Measurements from ENCODE around the gene ACBD4.

Gene ACBD4

GRCh38 chr17:45170280-45170930 lies 34.9 kb downstream of the ACBD4 start:
- peaks cover 11% of the 10 kb centered on the region for H3K36me3 ChIP-seq
- H3K27ac ChIP-seq: no peak overlapping the region
- H3K4me3 ChIP-seq (ENCODE audit: low read depth, low read length): no peak overlapping the region
- no peaks in the 10 kb centered on the region for H3K9me3 ChIP-seq (ENCODE audit: severe bottlenecking)
- no peak for DNase-seq
- H3K27me3 ChIP-seq (ENCODE audit: insufficient read depth, low read depth, severe bottlenecking): no peaks in the 10 kb centered on the region
- no peak for TF ChIP-seq CTCF (IDR thresholded peaks at IDR 0.05; ENCODE audit: low read depth, low read length)

- Histone ChIP-seq H3K27ac (peak overlapping the region; percentile 34), H3K9me3 (ENCODE audit: severe bottlenecking) (no peaks in the 10 kb centered on the region), H3K27me3 (ENCODE audit: insufficient read depth, low read depth, severe bottlenecking) (no peaks in the 10 kb centered on the region), H3K4me3 (ENCODE audit: low read depth, low read length) (no peak overlapping the region), H3K36me3 (peaks cover 11% of the 10 kb centered on the region)
- no peak for TF ChIP-seq CTCF (IDR thresholded peaks at IDR 0.05; ENCODE audit: low read depth, low read length)
- no peak for DNase-seq
These were observed 35.4 kb downstream of the ACBD4 start for GRCh38 chr17:45170931-45171337.

GRCh38 chr17:45171338-45172231 lies 36.1 kb downstream of the ACBD4 start:
- Histone ChIP-seq H3K27me3 (ENCODE audit: insufficient read depth, low read depth, severe bottlenecking) (no peaks in the 10 kb centered on the region), H3K4me3 (ENCODE audit: low read depth, low read length) (no peak overlapping the region), H3K36me3 (peaks cover 11% of the 10 kb centered on the region), H3K9me3 (ENCODE audit: severe bottlenecking) (no peaks in the 10 kb centered on the region), H3K27ac (peak overlapping the region; percentile 34)
- TF ChIP-seq CTCF (IDR thresholded peaks at IDR 0.05; ENCODE audit: low read depth, low read length): no peak
- peak; percentile 72 for DNase-seq

- peak overlapping the region; percentile 34 for H3K27ac ChIP-seq
- H3K9me3 ChIP-seq (ENCODE audit: severe bottlenecking): no peaks in the 10 kb centered on the region
- no peak for TF ChIP-seq CTCF (IDR thresholded peaks at IDR 0.05; ENCODE audit: low read depth, low read length)
- DNase-seq: no peak
- H3K4me3 ChIP-seq (ENCODE audit: low read depth, low read length): no peak overlapping the region
- no peaks in the 10 kb centered on the region for H3K27me3 ChIP-seq (ENCODE audit: insufficient read depth, low read depth, severe bottlenecking)
- peaks cover 11% of the 10 kb centered on the region for H3K36me3 ChIP-seq
These were observed 36.7 kb downstream of the ACBD4 start for GRCh38 chr17:45172232-45172540.

- Histone ChIP-seq H3K36me3 (peaks cover 11% of the 10 kb centered on the region), H3K27me3 (ENCODE audit: insufficient read depth, low read depth, severe bottlenecking) (no peaks in the 10 kb centered on the region), H3K9me3 (ENCODE audit: severe bottlenecking) (no peaks in the 10 kb centered on the region), H3K4me3 (ENCODE audit: low read depth, low read length) (no peak overlapping the region), H3K27ac (peak overlapping the region; percentile 34)
- 0 out of 2 replicates have a peak, but pooled peaks have one; percentile 6 for TF ChIP-seq CTCF (IDR thresholded peaks at IDR 0.05; ENCODE audit: low read depth, low read length)
- DNase-seq: peak; percentile 60
These were observed 37.2 kb downstream of the ACBD4 start for GRCh38 chr17:45172541-45173286.

All from WERI-Rb-1 (cell line).